Left lung (tissue), 10 donors: Measurements from ENCODE around the gene NUDCD3. TPM values are rescaled to one million over a fixed set of nuclear protein-coding genes. Genes with fewer than 3 reads are reported as not detected.

Experiments
- ATAC-seq: fragments of 200-7000 bp; cut with Tn5 transposase; one replicate; pipeline ENCODE4 v1.9.1; 2020; ENCODE audit warnings: moderate library complexity
- DNase-seq, 4 donors: peaks; one replicate each; pipeline ENCODE4 v3.0.0-alpha.2; 2013 to 2020
- H3K27ac ChIP-seq, 2 donors: fragments of 200-600 bp; sonication (generic) in 1 of 2; one replicate each; pipeline versions ENCODE4 v1.5.0 to v1.8.0; 2020 to 2021
- H3K27me3 ChIP-seq, 2 donors: fragments of 200-600 bp; sonication (generic) in 1 of 2; one replicate each; pipeline versions ENCODE4 v1.5.0 to v1.8.0; 2020 to 2021
- H3K36me3 ChIP-seq, 2 donors: fragments of 200-600 bp; sonication (generic) in 1 of 2; one replicate each; pipeline versions ENCODE4 v1.5.0 to v1.8.0; 2020 to 2021
- H3K4me1 ChIP-seq, 2 donors: fragments of 200-600 bp; one replicate each; pipeline ENCODE4 v1.8.0; 2021
- H3K4me3 ChIP-seq, 2 donors: fragments of 200-600 bp; sonication (generic) in 1 of 2; one replicate each; pipeline versions ENCODE4 v1.5.0 to v1.8.0; 2020 to 2021; ENCODE audit warnings: mild to moderate bottlenecking in 1 of 2
- H3K9me3 ChIP-seq, 2 donors: fragments of 200-600 bp; sonication (generic) in 1 of 2; one replicate each; pipeline versions ENCODE4 v1.5.0 to v1.8.0; 2020 to 2021
- CTCF ChIP-seq, 2 donors: fragments of 200-600 bp; sonication (generic) in 1 of 2; IDR thresholded peaks; one replicate each; pipeline versions ENCODE4 v1.5.0 to v1.8.0; 2021; ENCODE audit warnings: antibody characterized with exemption in 2 of 2
- intact Hi-C, 2 donors: fragments of 100-400 bp; cut with DNase I; formaldehyde crosslinking; loops; one replicate each; pipeline versions ENCODE4 v1.11.2 to v1.14.2; 2022
- polyA plus RNA-seq, 6 donors: library from polyadenylated mRNA; unstranded; fragments of 120-200 nt; gene quantifications; one replicate each; pipeline ENCODE4 v1.2.1, GENCODE V29; 2013; ENCODE audit not compliant: insufficient read length in 6 of 6
- total RNA-seq, 2 donors: library from RNA; stranded (reverse); fragmentation: NEBNext Ultra II Directional; extraction: Animal tissue kit (Norgen Biotek cat#: 25700); gene quantifications; one replicate each; pipeline ENCODE4 v1.2.1, GENCODE V29; 2021
- donor health status: DM: no; HTN: yes; CAD: no.
- donor health status: DM: no; HTN: no; CAD: no.

Gene NUDCD3
- total and polyA plus RNA-seq, 8 donors, result 88.6 to 101 (median 90.7) TPM

GRCh38 chr7:44392618-44393010, 97.8 kb downstream of the NUDCD3 start:
- Histone ChIP-seq H3K27ac (no peak overlapping the region), H3K9me3 (no peaks in the 10 kb centered on the region), H3K36me3 (peaks cover 0 to 75% of the 10 kb centered on the region in 2 donors), H3K27me3 (no peaks in the 10 kb centered on the region), H3K4me3 (no peak overlapping the region), H3K4me1 (peaks cover 0 to under 1% of the 10 kb centered on the region in 2 donors)
- no peak for TF ChIP-seq CTCF (IDR thresholded peaks at IDR 0.05)
- intact Hi-C loops, result no loop called here
- no peak for DNase-seq
- ATAC-seq, result no peak

- no peaks in the 10 kb centered on the region for H3K27me3 ChIP-seq
- intact Hi-C loops, result no loop called here
- H3K9me3 ChIP-seq, result no peaks in the 10 kb centered on the region
- no peak overlapping the region for H3K4me3 ChIP-seq
- H3K36me3 ChIP-seq, result peaks cover 0 to 82% of the 10 kb centered on the region in 2 donors
- no peak for ATAC-seq
- H3K27ac ChIP-seq, result no peak overlapping the region
- TF ChIP-seq CTCF (IDR thresholded peaks at IDR 0.05), result no peak
- no peak for DNase-seq
- no peaks in the 10 kb centered on the region for H3K4me1 ChIP-seq
Observed at GRCh38 chr7:44391746-44392617, 98.5 kb downstream of the NUDCD3 start.

- ATAC-seq, result no peak
- Histone ChIP-seq H3K36me3 (peaks cover 0 to 90% of the 10 kb centered on the region in 2 donors), H3K27me3 (no peaks in the 10 kb centered on the region)
Observed at GRCh38 chr7:44391171-44391570, 99.3 kb downstream of the NUDCD3 start.

GRCh38 chr7:44390701-44391100, 99.8 kb downstream of the NUDCD3 start:
- no peak for TF ChIP-seq CTCF (IDR thresholded peaks at IDR 0.05)
- no peaks in the 10 kb centered on the region for H3K27me3 ChIP-seq
- intact Hi-C loops, result no loop called here
- ATAC-seq (no peak), DNase-seq (no peak)
- no peaks in the 10 kb centered on the region for H3K4me1 ChIP-seq
- H3K27ac ChIP-seq, result no peak overlapping the region
- H3K9me3 ChIP-seq, result no peaks in the 10 kb centered on the region
- peaks cover 0 to 95% of the 10 kb centered on the region in 2 donors for H3K36me3 ChIP-seq
- H3K4me3 ChIP-seq, result no peak overlapping the region

More at GRCh38 chr7:44391171-44391570, 99.3 kb downstream of the NUDCD3 start:
- DNase-seq, result no peak
- no peak overlapping the region for H3K27ac ChIP-seq
- no peak for TF ChIP-seq CTCF (IDR thresholded peaks at IDR 0.05)
- H3K4me1 ChIP-seq, result no peaks in the 10 kb centered on the region
- H3K4me3 ChIP-seq, result no peak overlapping the region
- H3K9me3 ChIP-seq, result no peaks in the 10 kb centered on the region
- intact Hi-C loops, result no loop called here

- Histone ChIP-seq H3K9me3 (no peaks in the 10 kb centered on the region), H3K4me1 (no peaks in the 10 kb centered on the region), H3K27ac (no peak overlapping the region), H3K27me3 (no peaks in the 10 kb centered on the region), H3K4me3 (no peak overlapping the region), H3K36me3 (peaks cover 0 to 98% of the 10 kb centered on the region in 2 donors)
- intact Hi-C loops, result no loop called here
- DNase-seq (no peak), ATAC-seq (no peak)
- TF ChIP-seq CTCF (IDR thresholded peaks at IDR 0.05), result no peak
Observed at GRCh38 chr7:44388089-44388970, 102.1 kb downstream of the NUDCD3 start.
